Hematopoietic multipotent progenitor cell treated with erythropoietin and hydrocortisone succinate and interleukin-3 and kit ligand, for 17 days (in vitro differentiated cells): ENCODE data around the gene TRIM37.
A peak's percentile ranks its signal among the peaks of the same experiment; 100 is the strongest.
"Not testable (repeated sequence)": the region's sequence is repeated elsewhere in the genome, so short reads cannot be mapped to it uniquely, and the experiment has no call there.

Source experiments
- DNase-seq: peaks from one replicate; pipeline ENCODE4 v3.0.0-alpha.2; 2015; ENCODE audit warnings: low spot score

Gene TRIM37, protein sequence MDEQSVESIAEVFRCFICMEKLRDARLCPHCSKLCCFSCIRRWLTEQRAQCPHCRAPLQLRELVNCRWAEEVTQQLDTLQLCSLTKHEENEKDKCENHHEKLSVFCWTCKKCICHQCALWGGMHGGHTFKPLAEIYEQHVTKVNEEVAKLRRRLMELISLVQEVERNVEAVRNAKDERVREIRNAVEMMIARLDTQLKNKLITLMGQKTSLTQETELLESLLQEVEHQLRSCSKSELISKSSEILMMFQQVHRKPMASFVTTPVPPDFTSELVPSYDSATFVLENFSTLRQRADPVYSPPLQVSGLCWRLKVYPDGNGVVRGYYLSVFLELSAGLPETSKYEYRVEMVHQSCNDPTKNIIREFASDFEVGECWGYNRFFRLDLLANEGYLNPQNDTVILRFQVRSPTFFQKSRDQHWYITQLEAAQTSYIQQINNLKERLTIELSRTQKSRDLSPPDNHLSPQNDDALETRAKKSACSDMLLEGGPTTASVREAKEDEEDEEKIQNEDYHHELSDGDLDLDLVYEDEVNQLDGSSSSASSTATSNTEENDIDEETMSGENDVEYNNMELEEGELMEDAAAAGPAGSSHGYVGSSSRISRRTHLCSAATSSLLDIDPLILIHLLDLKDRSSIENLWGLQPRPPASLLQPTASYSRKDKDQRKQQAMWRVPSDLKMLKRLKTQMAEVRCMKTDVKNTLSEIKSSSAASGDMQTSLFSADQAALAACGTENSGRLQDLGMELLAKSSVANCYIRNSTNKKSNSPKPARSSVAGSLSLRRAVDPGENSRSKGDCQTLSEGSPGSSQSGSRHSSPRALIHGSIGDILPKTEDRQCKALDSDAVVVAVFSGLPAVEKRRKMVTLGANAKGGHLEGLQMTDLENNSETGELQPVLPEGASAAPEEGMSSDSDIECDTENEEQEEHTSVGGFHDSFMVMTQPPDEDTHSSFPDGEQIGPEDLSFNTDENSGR

DNA sequence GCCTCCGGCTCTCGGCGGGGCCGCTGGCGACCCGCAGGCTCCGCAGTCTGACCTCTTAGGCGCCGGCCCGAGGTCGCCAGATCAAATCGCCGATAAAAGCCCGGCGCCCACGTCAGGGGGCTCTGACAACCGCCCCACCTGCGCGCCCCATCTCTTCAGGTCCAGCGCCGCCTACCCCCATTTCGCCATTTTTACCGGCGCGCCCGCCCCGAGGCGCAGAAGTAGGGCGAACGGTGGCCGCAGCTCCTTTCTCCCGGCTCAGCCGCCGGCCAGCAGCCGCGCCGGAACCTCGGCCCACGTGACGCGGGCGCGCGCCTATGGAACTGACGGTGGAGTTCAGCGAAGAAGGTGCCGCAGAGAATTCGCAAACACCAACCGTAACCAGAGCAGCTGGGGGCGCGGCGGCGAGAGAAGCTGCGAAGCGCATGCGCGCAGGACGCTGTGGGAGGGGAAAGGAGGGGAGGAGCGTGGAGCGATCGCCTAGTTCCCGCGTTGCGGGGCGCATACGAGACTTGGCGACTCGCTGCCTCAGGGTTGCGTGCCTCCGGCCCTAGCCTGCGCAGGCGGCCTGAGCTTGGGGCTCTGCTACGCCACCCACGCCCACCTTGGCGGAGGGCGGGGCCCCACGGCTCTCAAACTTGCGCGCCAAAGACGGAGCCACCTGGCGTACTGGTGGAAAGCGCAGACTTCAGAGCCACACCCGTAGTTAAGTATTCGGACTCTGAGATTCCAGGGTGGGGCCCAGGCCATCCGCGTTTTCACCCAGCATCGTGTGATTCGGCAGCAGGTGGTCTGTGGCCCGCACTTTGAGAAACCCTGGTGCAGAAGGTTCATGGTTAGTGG is at the start of gene TRIM37:
TSS of gene TRIM37 (minus strand) at position 418 of the 843 bp plus-strand sequence. CDS start 419 bp downstream, outside the sequence.
- peak; percentile 91 for DNase-seq

DNA sequence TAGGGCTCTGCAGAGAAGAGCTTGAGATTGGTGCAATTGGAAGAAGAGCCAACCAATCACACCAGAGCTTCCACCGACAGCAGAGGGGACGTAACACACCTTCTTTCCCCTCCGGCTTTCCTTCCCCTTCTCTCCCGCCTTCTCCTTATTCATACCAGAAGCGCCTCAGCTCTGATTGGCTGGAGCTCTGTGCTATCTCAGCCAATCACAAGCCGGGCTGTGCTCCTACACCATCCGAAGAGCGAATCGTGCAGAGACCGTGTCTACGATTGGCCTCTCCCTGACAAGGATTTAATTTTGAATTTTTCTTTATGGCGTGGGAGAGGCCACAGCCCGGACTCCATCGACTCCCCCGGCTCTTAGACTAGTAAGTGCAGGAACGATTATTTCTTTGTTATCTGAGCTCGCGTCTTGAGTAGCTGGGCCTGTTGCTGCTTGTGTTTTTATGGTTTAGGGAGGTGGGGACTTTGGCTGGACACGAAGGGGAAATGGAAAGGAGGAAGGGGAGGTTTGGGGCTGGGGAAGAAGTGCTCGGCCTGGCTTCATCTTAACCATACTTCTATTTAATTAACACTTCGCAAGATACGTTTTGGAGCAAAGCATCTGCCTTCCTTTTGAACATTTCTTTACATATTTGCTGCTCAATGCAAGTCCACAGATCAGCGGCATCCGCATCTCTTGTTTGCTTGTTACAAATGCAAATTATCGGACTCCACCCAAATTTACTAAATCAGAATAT is 48.9 kb upstream of the TRIM37 start, which contains the start of gene PRR11:
TSS of gene PRR11 (plus strand) at position 308 of the 739 bp plus-strand sequence. CDS start 14,007 bp downstream, outside the sequence.
- peak; percentile 98 for DNase-seq

DNA sequence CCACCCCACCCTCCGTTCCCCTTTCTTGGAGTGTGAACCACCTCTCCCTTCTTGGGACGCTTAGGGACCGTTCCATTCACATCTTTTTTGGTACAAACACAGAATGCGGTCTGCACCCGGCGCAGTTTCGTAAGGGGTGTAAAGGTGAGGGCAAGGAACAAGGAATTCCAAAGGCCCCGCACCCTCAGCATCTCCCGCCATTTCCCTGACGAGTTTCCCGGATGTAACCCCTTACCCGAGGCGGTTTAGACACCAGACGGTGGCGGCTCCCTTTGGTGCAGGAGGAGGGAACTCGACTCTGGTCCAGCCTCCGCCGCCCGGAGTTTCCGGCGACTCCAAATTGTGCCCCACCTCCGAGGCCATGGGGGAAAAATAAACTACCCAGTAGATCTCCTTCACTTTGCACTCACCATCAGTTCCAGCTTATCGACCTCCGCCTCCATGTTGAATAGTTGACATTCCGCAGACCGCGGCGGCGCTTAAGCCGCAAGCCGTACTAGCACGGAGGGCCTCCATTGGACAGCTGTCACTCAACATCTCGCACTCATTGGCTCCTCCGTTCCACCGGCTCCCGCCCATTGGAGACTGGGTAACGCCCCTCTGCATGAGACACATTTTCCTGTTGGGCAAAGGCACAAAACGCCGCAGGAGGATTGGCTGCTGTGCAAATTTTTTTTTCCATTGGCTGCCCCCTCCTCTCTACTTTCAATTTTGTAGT is 48.2 kb upstream of the TRIM37 start, which contains the start of gene SKA2:
TSS of gene SKA2 (minus strand) at position 466 of the 718 bp plus-strand sequence. CDS start at position 443, 23 bp downstream.
- DNase-seq: no peak

DNA sequence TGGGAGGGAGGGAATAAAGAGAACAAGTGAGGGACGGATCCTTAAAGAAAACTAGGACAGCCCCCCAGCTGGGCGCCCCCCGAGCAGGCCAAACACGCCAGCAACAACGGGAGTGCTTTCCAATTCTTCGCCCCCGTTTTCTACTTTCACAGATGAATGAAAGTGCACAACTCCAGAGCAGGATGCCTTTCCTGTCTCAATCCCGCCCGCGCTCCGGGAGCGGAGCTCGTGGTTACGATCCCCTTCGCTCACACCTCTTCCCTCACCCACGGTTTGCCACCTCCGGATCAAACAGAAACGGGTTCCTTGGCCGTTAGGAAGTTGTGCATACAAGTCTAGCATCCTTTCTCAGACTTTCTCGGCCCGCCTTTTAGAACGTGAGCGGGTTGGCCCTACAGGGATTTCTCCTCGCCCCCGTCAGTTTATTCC is 47.6 kb upstream of the TRIM37 start:
- no peak for DNase-seq

DNA sequence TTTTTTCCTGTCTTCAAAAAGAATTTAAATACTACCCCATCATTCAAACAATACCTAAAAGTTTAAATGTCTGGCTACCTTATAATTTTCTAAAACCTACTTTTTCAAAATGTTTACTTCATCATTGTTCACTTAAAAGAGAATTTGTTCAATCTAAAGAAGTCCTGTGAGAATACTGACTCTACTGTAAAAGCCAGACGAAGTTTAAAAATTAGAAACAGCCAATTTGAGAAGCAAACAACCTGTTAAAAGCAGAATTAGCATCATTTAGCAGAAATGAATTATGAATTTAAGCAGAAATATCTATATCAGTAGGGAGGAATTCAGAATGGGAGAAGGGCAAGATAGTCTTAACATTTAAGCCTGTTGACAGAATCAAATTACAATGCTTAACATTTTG is 46.2 kb upstream of the TRIM37 start:
- no peak for DNase-seq

DNA sequence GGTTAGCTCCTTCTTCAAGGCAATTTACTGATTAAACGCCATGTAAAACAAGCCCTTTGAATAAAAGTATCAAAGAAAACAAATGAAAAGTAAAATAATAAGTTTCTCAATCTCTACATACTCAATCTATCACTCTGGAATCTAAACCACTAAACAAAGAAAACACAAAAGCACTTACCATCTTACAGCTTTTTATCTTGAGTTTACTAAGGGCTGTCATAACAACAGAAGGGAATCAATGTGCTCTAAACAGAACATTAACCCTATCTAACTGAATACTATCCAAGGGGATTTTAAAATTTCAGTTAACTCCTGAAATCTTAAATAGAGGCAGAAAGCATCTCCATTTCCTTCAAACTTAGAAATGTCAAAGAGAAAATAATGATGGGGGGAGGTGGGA is 44.9 kb upstream of the TRIM37 start:
- no peak for DNase-seq

DNA sequence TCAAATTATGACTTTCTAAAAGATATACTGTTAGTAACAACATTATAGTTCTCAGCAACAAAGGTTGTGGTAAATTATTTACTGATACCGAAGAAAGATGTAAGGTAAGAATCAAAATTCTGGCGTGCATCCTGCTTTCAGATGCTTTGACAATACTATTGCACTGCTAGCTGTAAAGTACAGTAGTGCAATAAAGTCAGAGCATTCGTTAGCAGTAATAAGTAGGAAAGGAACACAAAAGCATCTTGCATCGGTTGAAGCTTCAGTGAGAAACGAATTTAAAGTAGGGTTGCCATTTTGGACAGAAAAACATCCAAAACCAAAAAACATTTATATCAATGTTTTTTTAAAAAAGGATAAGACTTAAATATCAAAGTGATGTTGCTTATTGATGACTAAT is 44.3 kb upstream of the TRIM37 start:
- no peak for DNase-seq

DNA sequence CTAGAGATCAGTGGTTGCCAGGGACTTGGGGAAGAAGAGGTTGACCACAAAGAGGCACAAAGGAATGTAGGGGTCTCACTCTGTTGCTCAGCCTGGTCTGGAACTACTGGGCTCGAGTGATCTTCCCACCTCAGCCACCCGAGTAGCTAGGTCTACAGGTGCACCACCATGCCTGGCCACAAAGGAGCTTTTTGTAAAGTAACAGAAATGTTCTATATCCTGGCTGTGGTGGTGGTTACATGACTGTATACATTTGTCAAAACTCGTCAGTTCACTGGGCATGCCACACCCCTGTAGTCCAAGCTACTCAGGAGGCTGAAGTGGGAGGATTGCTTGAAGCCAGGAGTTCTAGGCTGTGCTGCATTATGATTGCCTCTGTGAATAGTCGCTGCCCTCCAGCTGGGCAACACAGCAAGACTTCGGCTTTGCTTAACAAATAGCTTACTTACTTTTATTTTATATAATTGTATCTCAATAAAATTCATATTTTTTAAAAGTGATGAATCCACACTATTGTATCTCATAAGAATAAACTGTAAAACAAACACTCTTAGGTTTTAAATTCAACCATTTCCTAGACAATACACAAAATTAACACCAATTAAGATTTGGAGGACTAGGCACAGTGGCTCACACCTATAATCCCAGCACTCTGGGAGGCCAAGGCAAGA is 43.3 kb upstream of the TRIM37 start:
- DNase-seq: no peak

DNA sequence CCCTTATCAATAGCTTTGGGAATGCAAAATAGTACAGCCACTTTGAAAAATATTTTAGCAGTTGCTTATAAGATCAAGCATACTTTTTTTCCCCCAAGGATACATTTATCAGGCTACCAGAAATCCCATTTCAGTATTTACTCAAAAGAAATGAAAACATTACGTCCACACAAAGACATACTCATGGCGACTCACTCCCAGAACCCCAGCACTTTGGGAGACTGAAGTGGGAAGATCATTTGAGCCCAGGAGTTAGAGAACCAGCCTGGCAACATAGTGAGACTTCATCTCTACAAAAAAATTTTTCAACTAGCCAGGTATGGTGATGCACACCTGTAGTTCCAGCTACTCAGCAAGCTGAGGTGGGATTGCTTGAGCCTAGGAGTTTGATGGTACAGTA is 42.4 kb upstream of the TRIM37 start:
- DNase-seq: no peak

DNA sequence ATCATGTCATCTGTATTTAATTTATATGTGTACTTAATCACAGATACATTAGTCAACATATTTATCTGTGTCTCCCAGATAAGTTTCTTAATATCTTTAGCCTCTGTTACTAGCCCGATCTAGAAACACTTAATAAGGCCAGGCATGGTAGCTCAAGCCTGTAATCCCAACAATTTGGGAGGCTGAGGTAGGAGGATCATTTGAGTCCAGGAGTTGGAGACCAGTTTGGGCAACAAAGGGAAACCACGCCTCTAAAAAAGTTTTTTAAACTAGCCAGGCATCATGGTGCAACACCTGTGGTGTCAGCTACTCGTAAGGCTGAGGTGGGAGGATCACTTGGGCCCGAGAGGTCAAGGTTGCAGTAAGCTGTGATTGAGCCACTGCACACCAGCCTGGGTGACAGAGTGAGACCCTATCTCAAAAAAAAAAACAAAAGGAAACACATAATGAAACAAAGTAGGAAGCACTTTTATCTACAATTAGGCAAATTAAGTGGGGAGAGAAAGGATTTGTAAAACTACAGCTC is 39.0 kb upstream of the TRIM37 start:
- DNase-seq: no peak

DNA sequence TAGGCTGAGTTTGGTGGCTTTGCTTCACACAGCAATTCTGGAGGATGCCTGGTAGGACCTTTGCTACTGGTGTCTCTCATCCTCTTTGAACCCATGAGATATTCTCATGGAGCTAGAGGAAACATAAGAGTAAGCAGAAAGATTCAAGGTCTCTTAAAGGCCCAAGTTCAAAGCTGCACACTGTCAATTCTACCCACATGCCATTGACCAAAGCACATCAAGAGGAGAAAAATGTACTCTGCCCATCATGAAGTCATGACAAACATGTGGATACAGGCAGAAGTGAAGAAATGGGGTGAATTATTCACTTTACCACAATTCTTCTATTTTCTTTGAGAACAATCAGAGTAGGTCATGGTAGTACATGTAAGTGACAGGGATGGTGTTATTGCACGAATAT is 35.2 kb upstream of the TRIM37 start:
- no peak for DNase-seq

DNA sequence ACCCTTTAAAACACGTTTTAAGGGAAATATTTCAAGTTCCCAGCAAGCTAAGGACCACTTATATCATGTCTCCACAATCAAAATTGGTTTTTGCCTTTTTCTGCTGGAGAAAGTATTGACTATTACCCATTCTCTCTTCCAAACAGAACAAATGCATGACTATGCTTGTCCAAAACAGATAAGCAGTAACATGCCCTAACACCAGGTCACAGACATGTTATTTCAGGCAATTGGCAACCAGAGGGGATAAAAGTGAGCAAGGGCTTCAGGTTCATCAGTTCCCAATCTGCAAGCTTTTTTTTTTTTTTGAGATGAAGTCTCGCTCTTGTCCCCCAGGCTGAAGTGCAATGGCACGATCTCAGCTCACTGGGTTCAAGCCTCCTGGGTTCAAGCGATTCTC is 33.3 kb upstream of the TRIM37 start:
- DNase-seq: no peak

DNA sequence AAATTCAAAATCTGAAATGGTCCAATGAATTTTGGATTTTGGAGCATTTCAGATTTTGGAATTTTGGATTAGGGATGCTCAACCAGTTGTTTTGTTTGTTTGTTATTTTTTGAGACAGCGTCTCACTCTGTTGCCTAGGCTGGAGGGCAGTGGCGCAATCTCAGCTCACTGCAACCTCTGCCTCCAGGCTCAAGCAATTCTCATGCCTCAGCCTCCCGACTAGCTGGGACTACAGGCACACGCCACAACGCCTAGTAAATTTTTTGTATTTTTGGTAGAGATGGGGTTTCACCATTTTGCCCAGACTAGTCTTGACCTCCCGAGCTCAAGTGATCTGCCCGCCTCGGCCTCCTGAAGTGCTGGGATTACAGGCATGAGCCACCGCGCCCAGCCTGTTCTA is 31.7 kb upstream of the TRIM37 start:
- DNase-seq: not testable (repeated sequence)

DNA sequence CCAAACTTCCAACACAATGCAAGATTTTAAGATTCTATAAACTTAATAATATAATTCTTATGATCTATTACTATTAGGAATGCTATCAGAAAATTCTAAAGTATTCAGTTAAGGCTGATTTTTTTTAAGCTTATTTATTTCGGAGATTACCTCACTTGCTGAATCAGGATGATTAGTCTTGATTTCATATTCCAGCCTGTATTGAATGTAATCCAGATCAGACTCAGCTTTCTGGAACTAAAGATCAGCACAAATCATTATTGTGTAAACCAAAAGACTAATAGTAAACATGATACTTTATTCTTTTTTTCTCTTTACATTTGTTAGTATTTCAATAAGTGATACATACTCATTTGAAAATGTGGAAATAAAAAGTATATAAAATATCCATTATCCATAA is 24.5 kb upstream of the TRIM37 start:
- no peak for DNase-seq

DNA sequence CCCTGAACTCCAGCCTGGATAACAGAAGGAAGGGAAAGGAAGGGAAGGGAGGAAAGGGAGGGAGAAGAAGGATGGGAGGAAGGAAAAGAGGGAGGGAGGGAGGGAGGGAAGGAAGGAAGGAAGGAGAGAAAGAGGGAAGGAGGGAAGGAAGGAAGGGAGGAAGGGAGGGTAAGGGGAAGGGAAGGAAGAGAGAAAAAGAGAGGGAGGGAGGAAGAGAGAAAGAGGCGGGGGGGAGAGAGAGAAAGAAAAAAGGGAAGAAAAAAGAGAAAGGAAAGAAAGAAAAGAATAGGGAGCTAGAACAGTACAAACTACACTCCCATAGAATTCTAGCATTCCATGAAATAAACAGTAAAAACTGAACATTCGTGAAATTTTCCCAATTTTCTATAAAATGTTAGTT is 23.1 kb upstream of the TRIM37 start:
- no peak for DNase-seq

DNA sequence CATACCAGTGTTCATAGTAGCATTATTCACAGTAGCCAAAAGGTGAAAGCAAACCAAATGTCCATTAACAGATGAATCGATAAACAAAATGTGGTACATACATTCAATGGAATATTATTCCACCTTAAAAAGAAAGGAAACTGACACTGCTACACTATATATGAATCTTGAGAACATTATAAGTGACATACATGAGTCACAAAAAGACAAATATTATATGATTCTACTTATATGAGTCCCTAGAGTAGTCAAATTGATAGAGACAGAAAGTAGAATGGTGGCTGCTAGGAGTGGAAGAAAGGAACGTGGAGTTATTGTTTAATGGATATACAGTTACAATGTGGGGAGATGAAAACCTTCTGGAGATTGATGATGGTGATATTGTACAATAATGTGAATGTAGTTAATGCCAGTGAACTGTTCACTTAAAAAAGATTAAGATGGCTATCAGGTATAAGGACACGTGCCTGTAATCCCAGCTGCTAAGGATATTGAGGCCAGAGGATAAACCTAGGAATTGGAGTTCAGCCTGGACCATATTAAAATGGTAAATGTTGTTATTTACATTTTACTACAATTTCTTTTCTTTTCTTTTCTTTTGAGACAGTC is 20.2 kb upstream of the TRIM37 start:
- DNase-seq: no peak

DNA sequence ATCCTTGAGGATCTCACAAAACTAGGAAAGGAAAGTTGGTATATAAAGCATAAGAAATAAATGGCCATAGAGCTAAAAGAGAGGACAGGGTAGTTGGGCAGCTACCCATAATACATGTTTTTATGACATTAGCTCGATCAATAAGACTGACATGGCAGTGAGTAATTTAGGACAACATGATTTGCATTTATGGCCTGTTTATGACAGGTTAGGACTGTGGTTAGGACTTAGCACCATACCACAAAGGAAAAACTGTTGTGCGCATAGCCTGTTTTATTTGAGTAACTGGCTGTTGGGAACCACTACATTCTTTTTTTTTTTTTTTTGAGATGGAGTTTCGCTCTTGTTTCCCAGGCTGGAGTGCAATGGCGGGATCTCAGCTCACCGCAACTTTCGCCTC is 18.0 kb upstream of the TRIM37 start:
- DNase-seq: no peak

DNA sequence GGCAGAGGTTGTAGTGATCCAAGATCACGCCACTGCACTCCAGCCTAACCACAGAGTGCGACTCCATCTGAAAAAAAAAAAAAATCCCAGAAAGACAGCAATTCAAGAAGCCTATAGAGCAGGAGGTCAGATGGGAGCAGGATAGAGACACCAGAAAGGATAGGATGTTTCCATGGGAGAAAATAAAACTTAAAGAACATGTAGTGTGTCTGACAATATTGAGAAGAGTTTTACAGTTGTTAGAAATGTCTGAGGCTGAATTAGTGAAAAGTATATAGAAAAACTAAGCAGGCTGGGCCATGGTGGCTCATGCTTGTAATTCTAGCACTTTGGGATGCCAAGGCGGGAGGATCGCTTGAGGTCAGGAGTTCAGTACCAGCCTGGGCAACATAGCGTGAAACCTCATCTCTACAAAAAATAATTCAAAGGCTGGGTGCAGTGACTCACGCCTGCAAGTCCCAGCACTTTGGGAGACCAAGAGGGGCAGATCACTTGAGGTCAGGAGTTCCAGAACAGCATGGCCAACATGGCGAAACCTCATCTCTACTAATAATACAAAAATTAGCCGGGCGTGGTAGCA is 15.3 kb upstream of the TRIM37 start:
- no peak for DNase-seq

DNA sequence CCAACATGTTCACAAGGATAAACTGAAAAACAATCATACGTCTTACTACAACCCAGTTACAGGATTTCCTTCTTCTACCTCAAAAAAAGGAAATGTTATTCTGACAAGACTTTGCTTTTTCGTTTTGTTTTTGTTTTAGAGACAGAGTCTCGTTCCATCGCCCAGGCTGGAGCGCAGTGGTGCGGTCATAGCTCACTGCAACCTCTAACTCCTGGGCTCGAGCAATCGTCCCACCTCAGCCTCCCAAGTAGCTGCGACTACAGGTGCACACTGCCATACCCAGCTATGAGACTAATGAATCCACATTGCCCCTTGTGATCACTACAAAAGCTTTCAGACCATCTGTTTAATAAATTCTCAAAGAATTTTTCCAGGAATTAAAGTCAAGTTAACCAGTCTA is 8.8 kb upstream of the TRIM37 start:
- DNase-seq: no peak
